Measurements from ENCODE around the gene PDSS2. TPM values are rescaled to one million over a fixed set of nuclear protein-coding genes. Genes with fewer than 3 reads are reported as not detected.

PDSS2 gene
- total RNA-seq, 1 experiment from 2014 or later: 17.7 TPM

GRCh38 chr6:107458672-107459282 is 587 bp downstream of the PDSS2 start:
- DNase-seq (ENCODE audit: low read depth, low spot score): peak; percentile 4
- Histone ChIP-seq H3K9me3 (ENCODE audit: control insufficient read depth, insufficient read depth, low read depth, low read length) (no peaks in the 10 kb centered on the region), H3K4me3 (ENCODE audit: low read depth in 2 of 2, low read length in 2 of 2) (peak overlapping the region; percentile 89 to 98), H3K27me3 (ENCODE audit: control insufficient read depth, insufficient read depth, low read length) (no peaks in the 10 kb centered on the region), H3K4me1 (ENCODE audit: control insufficient read depth, insufficient read depth, low read length) (peaks cover 15% of the 10 kb centered on the region), H3K27ac (ENCODE audit: low read length) (peak overlapping the region; percentile 96), H3K36me3 (ENCODE audit: control insufficient read depth, insufficient read depth, low read length) (no peaks in the 10 kb centered on the region)
- ATAC-seq: peak; percentile 34
- POLR2A ChIA-PET: interaction anchor here (0.6 to 1.2 kb wide), 5 partner anchors 18 to 1732 kb away, joined by 3 to 8 read pairs (median 3); no protein-coding TSS in a partner anchor
- CTCF ChIA-PET: interaction anchor here (0.7 to 2.8 kb wide), 3 partner anchors 30 to 705 kb away, joined by 3 to 12 read pairs (median 4); no protein-coding TSS in a partner anchor
- BruUV-seq (replicated peaks): TSS peak; percentile 63
- in situ Hi-C loops (cut with HindIII; ENCODE audit: low pct_unique_long_range_greater_than_20kb, low sequenced_read_pairs): no loop called here
- intact Hi-C loops (cut with micrococcal nuclease; ENCODE audit: unreplicated experiment): no loop called here
- no peak for TF ChIP-seq CTCF (IDR thresholded peaks at IDR 0.05)
- no peak for TF ChIP-seq POLR2AphosphoS5 (IDR thresholded peaks at IDR 0.05; ENCODE audit: low read depth, low read length)
- no peak for TF ChIP-seq SIN3A (IDR thresholded peaks at IDR 0.05; ENCODE audit: borderline replicate concordance, insufficient read depth, low read depth, low read length)
- TF ChIP-seq REST (IDR thresholded peaks at IDR 0.05; ENCODE audit: insufficient read depth in 1 of 2, low read depth in 2 of 2, low read length in 1 of 2): no peak
- TF ChIP-seq TCF7L2 (IDR thresholded peaks at IDR 0.05; ENCODE audit: low read depth, low read length): no peak

GRCh38 chr6:107448776-107449175 is 10.6 kb downstream of the PDSS2 start:
- Histone ChIP-seq H3K36me3 (ENCODE audit: control insufficient read depth, insufficient read depth, low read length) (no peaks in the 10 kb centered on the region), H3K9me3 (ENCODE audit: control insufficient read depth, insufficient read depth, low read depth, low read length) (peaks cover 6% of the 10 kb centered on the region; the same call in 1 of the 2 replicates), H3K27me3 (ENCODE audit: control insufficient read depth, insufficient read depth, low read length) (no peaks in the 10 kb centered on the region), H3K27ac (ENCODE audit: low read length) (no peak overlapping the region), H3K4me3 (ENCODE audit: low read depth in 2 of 2, low read length in 2 of 2) (no peak overlapping the region), H3K4me1 (ENCODE audit: control insufficient read depth, insufficient read depth, low read length) (peaks cover 4% of the 10 kb centered on the region; the same call in 1 of the 2 replicates)
- ChIA-PET POLR2A (no interaction called here), CTCF (no interaction called here)
- ATAC-seq (no peak), DNase-seq (ENCODE audit: low read depth, low spot score) (no peak)
- intact Hi-C loops (cut with micrococcal nuclease; ENCODE audit: unreplicated experiment) (no loop called here), in situ Hi-C loops (cut with HindIII; ENCODE audit: low pct_unique_long_range_greater_than_20kb, low sequenced_read_pairs) (no loop called here)
- BruUV-seq (replicated peaks): no TSS peak
- TF ChIP-seq SIN3A (IDR thresholded peaks at IDR 0.05; ENCODE audit: borderline replicate concordance, insufficient read depth, low read depth, low read length): no peak
- TF ChIP-seq CTCF (IDR thresholded peaks at IDR 0.05): no peak
- TF ChIP-seq TCF7L2 (IDR thresholded peaks at IDR 0.05; ENCODE audit: low read depth, low read length): no peak
- TF ChIP-seq POLR2AphosphoS5 (IDR thresholded peaks at IDR 0.05; ENCODE audit: low read depth, low read length): no peak
- no peak for TF ChIP-seq REST (IDR thresholded peaks at IDR 0.05; ENCODE audit: insufficient read depth in 1 of 2, low read depth in 2 of 2, low read length in 1 of 2)

Measured in Panc1 (cell line).